ENCODE measurements around the gene HOXA11. TPM values are rescaled to one million over a fixed set of nuclear protein-coding genes. Genes with fewer than 3 reads are reported as not detected.

HOXA11 gene
- total and polyA plus RNA-seq, 8 donors = 5.2 TPM; not detected in 7

GRCh38 chr7:27159266-27160144 lies 25.5 kb downstream of the HOXA11 start:
- Histone ChIP-seq H3K36me3 (no peaks in the 10 kb centered on the region), H3K27me3 (peaks cover 14 to 100% (median 91%) of the 10 kb centered on the region in 3 donors), H3K4me1 (peaks cover 7 to 56% (median 50%) of the 10 kb centered on the region in 4 donors), H3K27ac (peak overlapping the region in 1 of 5 donors; percentile 99), H3K4me3 (peak overlapping the region in 2 of 4 donors; percentile 61 to 67), H3K9me3 (peaks cover 0 to 2% (median 0%) of the 10 kb centered on the region in 4 donors)
- no peak for DNase-seq
- 50 to 59% (median 57%) methylated on average over 26 to 27 of the region's 27 CpGs for WGBS, 5 donors
- TF ChIP-seq POLR2A (IDR thresholded peaks at IDR 0.05) = no peak
- TF ChIP-seq POLR2AphosphoS5 (IDR thresholded peaks at IDR 0.05) = no peak
- no peak for TF ChIP-seq CTCF (IDR thresholded peaks at IDR 0.05)
- no peak for TF ChIP-seq EP300 (IDR thresholded peaks at IDR 0.05)
- intact Hi-C loops (cut with DNase I; ENCODE audit: low total_unique reads) = loop anchor here (5.0 kb wide), 2 partner anchors 477 to 792 kb away; no protein-coding TSS in a partner anchor

- DNase-seq = no peak
- Histone ChIP-seq H3K36me3 (no peaks in the 10 kb centered on the region), H3K27me3 (peaks cover 8 to 100% (median 89%) of the 10 kb centered on the region in 3 donors), H3K4me1 (peaks cover 7 to 59% (median 48%) of the 10 kb centered on the region in 4 donors), H3K9me3 (no peaks in the 10 kb centered on the region), H3K4me3 (peak overlapping the region in 1 of 4 donors; percentile 9), H3K27ac (peak overlapping the region in 1 of 5 donors; percentile 99)
- TF ChIP-seq POLR2A (IDR thresholded peaks at IDR 0.05) = no peak
- no peak for TF ChIP-seq EP300 (IDR thresholded peaks at IDR 0.05)
- no peak for TF ChIP-seq CTCF (IDR thresholded peaks at IDR 0.05)
- TF ChIP-seq POLR2AphosphoS5 (IDR thresholded peaks at IDR 0.05) = no peak
- 19 to 45% (median 30%) methylated on average over 35 of the region's 35 CpGs for WGBS, 5 donors
- intact Hi-C loops (cut with DNase I; ENCODE audit: low total_unique reads) = no loop called here
These were observed 26.4 kb downstream of the HOXA11 start for GRCh38 chr7:27158436-27159265.

- peak overlapping the region in 1 of 5 donors; percentile 99 for H3K27ac ChIP-seq
- no peak for TF ChIP-seq CTCF (IDR thresholded peaks at IDR 0.05)
- TF ChIP-seq POLR2A (IDR thresholded peaks at IDR 0.05) = no peak
- no peak for TF ChIP-seq POLR2AphosphoS5 (IDR thresholded peaks at IDR 0.05)
- TF ChIP-seq EP300 (IDR thresholded peaks at IDR 0.05) = no peak
- peak in 1 of 2 donors; percentile 11 for DNase-seq
- H3K36me3 ChIP-seq = no peaks in the 10 kb centered on the region
- H3K27me3 ChIP-seq = peaks cover 8 to 100% (median 91%) of the 10 kb centered on the region in 3 donors
- intact Hi-C loops (cut with DNase I; ENCODE audit: low total_unique reads) = no loop called here
- H3K4me3 ChIP-seq = no peak overlapping the region
- H3K9me3 ChIP-seq = no peaks in the 10 kb centered on the region
- WGBS, 5 donors = 13 to 33% (median 24%) methylated on average over 30 of the region's 30 CpGs
- H3K4me1 ChIP-seq = peaks cover 8 to 65% (median 48%) of the 10 kb centered on the region in 4 donors
These were observed 27.2 kb downstream of the HOXA11 start for GRCh38 chr7:27157702-27158431.
